HepG2 (cell line): ENCODE measurements around the gene VGLL4. TPM values are rescaled to one million over a fixed set of nuclear protein-coding genes. Genes with fewer than 3 reads are reported as not detected.

ENCODE experiments used
- BORCS8-MEF2B ChIP-seq: sonication (generic); formaldehyde crosslinking; IDR thresholded peaks from 2 replicates; pipeline ENCODE4 v1.8.0; 2022; ENCODE audit warnings: mild to moderate bottlenecking, missing genetic modification reagents
- BRD4 ChIP-seq: sonication (generic); formaldehyde crosslinking; IDR thresholded peaks from 2 replicates; pipeline ENCODE4 v1.4.0; 2020; ENCODE audit warnings: missing genetic modification reagents
- CCAR2 ChIP-seq: fragments of 200-400 bp; formaldehyde crosslinking; optimal IDR thresholded peaks from 2 replicates; pipeline ENCODE3; 2018; ENCODE audit warnings: low read depth, mild to moderate bottlenecking, low read length, moderate library complexity
- CCDC6 ChIP-seq: sonication (generic); formaldehyde crosslinking; IDR thresholded peaks from 2 replicates; pipeline ENCODE4 v1.8.1; 2022; ENCODE audit warnings: mild to moderate bottlenecking, missing genetic modification reagents, moderate library complexity
- HIVEP1 ChIP-seq: sonication (generic); formaldehyde crosslinking; IDR thresholded peaks from 2 replicates; pipeline ENCODE4 v1.4.0; 2020; ENCODE audit warnings: mild to moderate bottlenecking, missing genetic modification reagents
- JUND ChIP-seq: sonication (generic); formaldehyde crosslinking; IDR thresholded peaks from 2 replicates; pipeline ENCODE4 v1.8.0; 2022; ENCODE audit warnings: mild to moderate bottlenecking, missing genetic modification reagents
- KIAA2018 ChIP-seq: sonication (generic); formaldehyde crosslinking; IDR thresholded peaks from 2 replicates; pipeline ENCODE4 v1.5.0; 2020; ENCODE audit warnings: mild to moderate bottlenecking, missing genetic modification reagents, borderline replicate concordance
- KLF16 ChIP-seq, 2 experiments: sonication (generic) in 1 of 2; formaldehyde crosslinking in 1 of 2; IDR thresholded peaks; 2 replicates each; pipeline versions ENCODE4 v1.6.1 to v1.8.0; 2016 to 2023; ENCODE audit warnings: missing genetic modification reagents in 2 of 2, missing compliant biosample characterization in 1 of 2
- LCORL ChIP-seq, 2 experiments: fragments of 450-650 bp in 1 of 2; sonication (generic) in 1 of 2; formaldehyde crosslinking in 1 of 2; IDR thresholded peaks; 2 replicates each; pipeline versions ENCODE4 v1.5.0 to v1.6.1; 2017 to 2020; ENCODE audit warnings: antibody characterized with exemption in 1 of 2, missing genetic modification reagents in 1 of 2
- ONECUT2 ChIP-seq: sonication (generic); formaldehyde crosslinking; IDR thresholded peaks from 2 replicates; pipeline ENCODE4 v1.4.0; 2020; ENCODE audit warnings: missing genetic modification reagents
- PHF5A ChIP-seq: IDR thresholded peaks from one replicate; pipeline ENCODE4 v1.6.1; 2018; ENCODE audit warnings: low read depth, missing genetic modification reagents; ENCODE audit not compliant: unreplicated experiment
- PHF8 ChIP-seq: sonication (generic); formaldehyde crosslinking; IDR thresholded peaks from 2 replicates; pipeline ENCODE4 v1.5.0; 2020; ENCODE audit warnings: missing genetic modification reagents
- RAD51 ChIP-seq: fragments of 450-650 bp; IDR thresholded peaks from 2 replicates; pipeline ENCODE4 v1.6.1; 2016; ENCODE audit warnings: borderline replicate concordance
- TBX2 ChIP-seq: sonication (generic); formaldehyde crosslinking; IDR thresholded peaks from 2 replicates; pipeline ENCODE4 v1.5.0; 2020; ENCODE audit warnings: missing genetic modification reagents, mild to moderate bottlenecking, borderline replicate concordance
- TCF7L2 ChIP-seq: IDR thresholded peaks from 2 replicates; pipeline ENCODE4 v1.6.1; 2011; ENCODE audit warnings: mild to moderate bottlenecking, low read depth, low read length, moderate library complexity
- ZC3H13 ChIP-seq: sonication (generic); formaldehyde crosslinking; IDR thresholded peaks from 2 replicates; pipeline ENCODE4 v1.8.1; 2023; ENCODE audit warnings: mild to moderate bottlenecking, missing genetic modification reagents, moderate library complexity
- ZNF597 ChIP-seq: sonication (generic); formaldehyde crosslinking; IDR thresholded peaks from 2 replicates; pipeline ENCODE4 v1.5.0; 2020; ENCODE audit warnings: missing genetic modification reagents
- ZNF607 ChIP-seq: sonication (generic); formaldehyde crosslinking; IDR thresholded peaks from 2 replicates; pipeline ENCODE4 v1.5.1; 2020; ENCODE audit warnings: missing genetic modification reagents, mild to moderate bottlenecking, borderline replicate concordance
- polyA plus RNA-seq, 8 experiments: library from polyadenylated mRNA; depleted of rRNA in 3 of 8; stranded (reverse) in 7 of 8; unstranded in 1 of 8; fragments of >200 nt; fragmentation: Illumina TruSeq in 4 of 8; extraction: Trizol in 4 of 8; gene quantifications; 2 replicates each; pipeline versions ENCODE4 v1.2.1 to v1.2.3, GENCODE V29; 2011 to 2016; ENCODE audit warnings: low read depth in 4 of 8, missing spikeins in 1 of 8, mixed read lengths in 1 of 8; ENCODE audit not compliant: insufficient read depth in 1 of 8
- total RNA-seq, 5 experiments: library from RNA; depleted of rRNA; stranded (reverse); fragments of >200 nt; fragmentation: Illumina TruSeq; extraction: Trizol; gene quantifications; 2 replicates each; pipeline ENCODE4 v1.2.3, GENCODE V29; 2016; ENCODE audit warnings: low read depth in 1 of 5
- TF ChIP-seq, protein P1 (sequence below): IDR thresholded peaks from 2 replicates; pipeline ENCODE4 v1.6.1; 2016; ENCODE audit warnings: low read depth, control low read depth

Gene VGLL4
- total and polyA plus RNA-seq, 2 of the 13 experiments (the other 11 are each of a cell fraction or from before 2014, with no cell fraction given), result 23.2 to 39.0 TPM

DNA sequence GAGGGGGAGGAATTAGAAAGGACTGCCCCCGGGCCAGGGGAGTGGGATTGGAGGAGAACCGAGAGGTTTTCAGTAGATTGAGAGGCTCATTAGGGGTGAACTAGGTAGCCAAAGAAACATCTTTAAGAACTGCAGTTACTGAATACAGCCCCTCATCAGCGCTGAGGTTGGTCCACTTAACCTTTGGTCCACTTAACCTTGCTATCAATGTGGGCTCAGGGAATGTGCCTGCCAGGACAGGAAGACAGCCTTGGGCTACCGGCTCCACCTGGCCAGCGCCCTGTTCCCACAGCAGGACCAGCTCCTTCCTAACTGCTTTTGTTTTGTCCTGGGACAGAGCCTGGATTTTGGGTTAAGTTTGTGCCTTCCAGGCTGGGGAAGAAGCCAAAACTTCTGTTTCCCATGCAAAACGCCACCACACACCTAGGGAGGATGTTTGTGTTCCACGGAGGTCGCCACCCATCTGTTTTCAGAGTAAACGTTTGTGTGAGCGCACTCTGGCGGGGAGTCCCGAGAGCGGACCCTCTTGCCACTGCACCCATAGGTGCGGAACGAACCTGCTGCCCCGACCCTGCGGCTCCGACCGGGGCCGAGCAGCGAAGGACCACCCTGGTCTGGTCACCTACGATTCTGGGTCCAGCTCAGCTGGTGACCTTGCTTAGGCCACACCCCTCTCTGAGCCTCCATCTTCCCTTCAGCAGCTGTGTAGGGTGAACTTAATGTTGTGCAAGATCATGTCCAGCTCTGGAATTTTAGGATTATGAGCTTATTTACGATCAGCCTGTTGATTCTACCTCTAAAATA, 107.4 kb downstream of the VGLL4 start (continued):
- TF ChIP-seq JUND (CRISPR knock-in tag) (no peak), TBX2 (0 out of 2 replicates have a peak, but pooled peaks have one; percentile 13), ZC3H13 (CRISPR knock-in tag) (no peak), ZNF597 (CRISPR knock-in tag) (no peak), LCORL (IDR thresholded peaks at IDR 0.05) (no peak), LCORL (CRISPR knock-in tag; IDR thresholded peaks at IDR 0.05) (peak; percentile 72; the same call in 1 of the 2 replicates), PHF8 (CRISPR knock-in tag) (peak; percentile 42; the same call in 1 of the 2 replicates), RAD51 (no peak), ZNF607 (no peak), BORCS8-MEF2B (CRISPR knock-in tag) (peak; percentile 45; the same call in 1 of the 2 replicates), BRD4 (CRISPR knock-in tag) (no peak), KIAA2018 (no peak), CCAR2 (no peak), PHF5A (CRISPR knock-in tag) (no peak), TCF7L2 (no peak), KLF16 (CRISPR knock-in tag; IDR thresholded peaks at IDR 0.05) (peak in 1 of 2 experiments; percentile 63; a peak in 1 of 4 replicates), ONECUT2 (no peak), HIVEP1 (0 out of 2 replicates have a peak, but pooled peaks have one; percentile 39), CCDC6 (CRISPR knock-in tag) (no peak)
- TF ChIP-seq, protein P1, sequence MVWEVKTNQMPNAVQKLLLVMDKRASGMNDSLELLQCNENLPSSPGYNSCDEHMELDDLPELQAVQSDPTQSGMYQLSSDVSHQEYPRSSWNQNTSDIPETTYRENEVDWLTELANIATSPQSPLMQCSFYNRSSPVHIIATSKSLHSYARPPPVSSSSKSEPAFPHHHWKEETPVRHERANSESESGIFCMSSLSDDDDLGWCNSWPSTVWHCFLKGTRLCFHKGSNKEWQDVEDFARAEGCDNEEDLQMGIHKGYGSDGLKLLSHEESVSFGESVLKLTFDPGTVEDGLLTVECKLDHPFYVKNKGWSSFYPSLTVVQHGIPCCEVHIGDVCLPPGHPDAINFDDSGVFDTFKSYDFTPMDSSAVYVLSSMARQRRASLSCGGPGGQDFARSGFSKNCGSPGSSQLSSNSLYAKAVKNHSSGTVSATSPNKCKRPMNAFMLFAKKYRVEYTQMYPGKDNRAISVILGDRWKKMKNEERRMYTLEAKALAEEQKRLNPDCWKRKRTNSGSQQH (CRISPR knock-in tag), result 0 out of 2 replicates have a peak, but pooled peaks have one; percentile 36
